Measurements from ENCODE around the gene NHERF1.

The NHERF1 gene

DNA sequence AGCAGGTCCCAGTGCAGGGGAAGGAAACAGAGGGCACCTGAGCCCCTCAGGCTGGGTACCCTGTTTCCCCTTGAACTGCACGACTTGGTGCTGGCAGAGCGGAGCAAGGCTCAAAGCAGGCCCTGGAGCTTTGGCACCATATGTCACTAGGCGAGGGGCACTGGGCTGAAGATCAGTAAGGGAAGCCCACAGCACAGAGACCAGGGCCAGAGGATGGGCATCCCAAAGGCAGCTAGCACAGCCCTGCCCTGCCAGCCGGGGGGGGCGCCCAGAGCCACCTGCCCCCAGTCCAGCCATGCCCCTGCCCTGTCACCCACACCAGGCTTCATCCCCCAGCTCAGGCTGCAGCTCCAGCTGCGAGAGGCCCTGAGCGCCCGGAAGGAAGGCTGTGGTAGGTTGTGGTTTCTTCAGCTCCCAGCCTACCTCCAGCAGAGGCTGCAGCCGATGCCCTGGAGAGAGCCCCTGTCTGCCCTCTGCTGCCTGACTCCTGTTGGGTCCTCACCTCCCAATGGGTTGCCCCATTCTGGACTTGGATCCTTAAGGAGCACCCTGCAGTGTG, 10.9 kb downstream of the NHERF1 start:
- Histone ChIP-seq H3K4me2 (ENCODE audit: insufficient read depth, low read length) (peak overlapping the region; percentile 32), H3K4me3 (ENCODE audit: low read depth in 1 of 2, low read length in 2 of 2) (no peak overlapping the region; a peak in 1 of 4 replicates), H3K27me3 (ENCODE audit: insufficient read depth, low read length, poor library complexity) (no peaks in the 10 kb centered on the region), H4K20me1 (ENCODE audit: insufficient read depth, low read length) (peaks cover 91% of the 10 kb centered on the region), H3K9ac (ENCODE audit: low read depth, low read length) (peak overlapping the region; percentile 38), H3K9me3 (ENCODE audit: insufficient read depth, low read length, severe bottlenecking) (no peaks in the 10 kb centered on the region), H3K36me3 (ENCODE audit: insufficient read depth, low read length) (peaks cover 71% of the 10 kb centered on the region), H3K27ac (ENCODE audit: low read length) (peak overlapping the region; percentile 86), H2AFZ (ENCODE audit: low read depth, low read length) (no peak overlapping the region), H3K4me1 (ENCODE audit: insufficient read depth, low read length) (peaks cover 62% of the 10 kb centered on the region), H3K79me2 (ENCODE audit: insufficient read depth, low read length) (peaks cover 99% of the 10 kb centered on the region)
- DNase-seq (peak; percentile 86), ATAC-seq (ENCODE audit: insufficient read depth, low read depth) (peak; percentile 92)
- TF ChIP-seq, protein P1, sequence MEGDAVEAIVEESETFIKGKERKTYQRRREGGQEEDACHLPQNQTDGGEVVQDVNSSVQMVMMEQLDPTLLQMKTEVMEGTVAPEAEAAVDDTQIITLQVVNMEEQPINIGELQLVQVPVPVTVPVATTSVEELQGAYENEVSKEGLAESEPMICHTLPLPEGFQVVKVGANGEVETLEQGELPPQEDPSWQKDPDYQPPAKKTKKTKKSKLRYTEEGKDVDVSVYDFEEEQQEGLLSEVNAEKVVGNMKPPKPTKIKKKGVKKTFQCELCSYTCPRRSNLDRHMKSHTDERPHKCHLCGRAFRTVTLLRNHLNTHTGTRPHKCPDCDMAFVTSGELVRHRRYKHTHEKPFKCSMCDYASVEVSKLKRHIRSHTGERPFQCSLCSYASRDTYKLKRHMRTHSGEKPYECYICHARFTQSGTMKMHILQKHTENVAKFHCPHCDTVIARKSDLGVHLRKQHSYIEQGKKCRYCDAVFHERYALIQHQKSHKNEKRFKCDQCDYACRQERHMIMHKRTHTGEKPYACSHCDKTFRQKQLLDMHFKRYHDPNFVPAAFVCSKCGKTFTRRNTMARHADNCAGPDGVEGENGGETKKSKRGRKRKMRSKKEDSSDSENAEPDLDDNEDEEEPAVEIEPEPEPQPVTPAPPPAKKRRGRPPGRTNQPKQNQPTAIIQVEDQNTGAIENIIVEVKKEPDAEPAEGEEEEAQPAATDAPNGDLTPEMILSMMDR (IDR thresholded peaks at IDR 0.05; ENCODE audit: borderline replicate concordance, extremely low read depth, low read length, poor library complexity, severe bottlenecking): peak; percentile 70
- TF ChIP-seq EZH2 (IDR thresholded peaks at IDR 0.05; ENCODE audit: borderline replicate concordance, low read depth, low read length, severe bottlenecking): no peak

DNA sequence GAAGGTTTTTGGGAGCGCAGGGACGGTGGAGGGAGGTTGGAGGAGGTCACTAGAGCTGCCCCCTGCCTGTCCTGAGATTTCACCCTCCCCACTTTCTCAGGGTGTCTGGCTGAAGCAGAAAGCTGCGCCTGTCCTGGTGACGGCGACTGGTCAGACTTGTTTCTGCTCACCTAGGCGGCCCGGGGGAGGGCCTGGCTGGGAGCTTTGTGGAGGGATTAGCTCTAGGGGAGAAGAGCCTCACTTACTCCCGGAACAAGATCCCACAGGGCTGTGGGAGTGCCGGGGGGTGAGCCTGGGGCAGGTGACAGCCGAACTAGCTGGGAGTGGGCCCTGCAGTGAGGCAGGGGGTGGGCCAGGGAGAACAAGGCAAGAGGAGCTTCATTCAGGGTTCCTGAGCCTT, 11.5 kb downstream of the NHERF1 start:
- H3K4me2 ChIP-seq (ENCODE audit: insufficient read depth, low read length): peak overlapping the region; percentile 32
- no peak overlapping the region for H2AFZ ChIP-seq (ENCODE audit: low read depth, low read length)
- no peak for TF ChIP-seq EZH2 (IDR thresholded peaks at IDR 0.05; ENCODE audit: borderline replicate concordance, low read depth, low read length, severe bottlenecking)
- TF ChIP-seq, protein P1 (IDR thresholded peaks at IDR 0.05; ENCODE audit: borderline replicate concordance, extremely low read depth, low read length, poor library complexity, severe bottlenecking): no peak
- peaks cover 58% of the 10 kb centered on the region for H3K4me1 ChIP-seq (ENCODE audit: insufficient read depth, low read length)
- H3K4me3 ChIP-seq (ENCODE audit: low read depth in 1 of 2, low read length in 2 of 2): no peak overlapping the region; a peak in 1 of 4 replicates
- no peaks in the 10 kb centered on the region for H3K9me3 ChIP-seq (ENCODE audit: insufficient read depth, low read length, severe bottlenecking)
- peaks cover 91% of the 10 kb centered on the region for H4K20me1 ChIP-seq (ENCODE audit: insufficient read depth, low read length)
- H3K27me3 ChIP-seq (ENCODE audit: insufficient read depth, low read length, poor library complexity): no peaks in the 10 kb centered on the region
- H3K79me2 ChIP-seq (ENCODE audit: insufficient read depth, low read length): peaks cover 99% of the 10 kb centered on the region
- DNase-seq: no peak
- peak overlapping the region; percentile 86 for H3K27ac ChIP-seq (ENCODE audit: low read length)
- peaks cover 71% of the 10 kb centered on the region for H3K36me3 ChIP-seq (ENCODE audit: insufficient read depth, low read length)
- ATAC-seq (ENCODE audit: insufficient read depth, low read depth): no peak
- H3K9ac ChIP-seq (ENCODE audit: low read depth, low read length): peak overlapping the region; percentile 38

DNA sequence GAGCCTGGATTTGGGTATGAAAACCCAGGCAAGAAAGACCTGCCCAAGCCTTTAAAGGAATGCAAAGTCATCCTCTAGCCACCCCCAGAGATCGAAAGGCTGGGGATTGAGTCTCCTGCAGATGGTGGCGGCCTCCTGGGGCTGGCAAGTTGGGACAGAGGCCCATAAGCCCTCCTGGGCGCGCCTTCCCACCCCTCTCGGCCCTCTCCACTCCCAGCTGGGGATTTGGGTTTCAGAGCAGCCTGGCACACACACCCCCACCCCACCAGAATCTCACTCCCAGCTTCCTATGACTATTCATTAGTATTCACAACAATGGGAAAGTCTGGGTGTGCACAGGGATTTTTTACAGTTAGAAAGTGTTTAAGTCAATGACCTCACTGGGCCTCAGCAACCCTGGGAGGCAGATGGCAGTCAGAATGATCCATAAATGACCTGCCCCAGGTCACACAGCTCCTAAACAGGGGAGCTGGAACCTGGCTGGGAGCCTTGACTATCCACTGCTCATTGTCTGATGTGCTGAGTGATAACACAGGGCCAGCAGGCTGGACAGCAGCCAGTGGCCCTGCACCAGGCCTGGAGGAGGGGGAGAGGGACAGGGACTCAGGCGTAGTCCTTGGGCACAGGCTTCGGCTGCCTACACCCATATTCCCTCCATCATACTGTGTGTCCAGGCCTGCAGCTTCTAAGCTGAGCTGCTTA, 12.1 kb downstream of the NHERF1 start:
- DNase-seq: no peak
- H3K79me2 ChIP-seq (ENCODE audit: insufficient read depth, low read length): peaks cover 96% of the 10 kb centered on the region
- no peaks in the 10 kb centered on the region for H3K27me3 ChIP-seq (ENCODE audit: insufficient read depth, low read length, poor library complexity)
- no peak overlapping the region for H3K4me3 ChIP-seq (ENCODE audit: low read depth in 1 of 2, low read length in 2 of 2)
- peaks cover 52% of the 10 kb centered on the region for H3K4me1 ChIP-seq (ENCODE audit: insufficient read depth, low read length)
- peaks cover 86% of the 10 kb centered on the region for H4K20me1 ChIP-seq (ENCODE audit: insufficient read depth, low read length)
- H3K27ac ChIP-seq (ENCODE audit: low read length): peak overlapping the region; percentile 86
- H3K9me3 ChIP-seq (ENCODE audit: insufficient read depth, low read length, severe bottlenecking): no peaks in the 10 kb centered on the region
- ATAC-seq (ENCODE audit: insufficient read depth, low read depth): no peak
- H3K36me3 ChIP-seq (ENCODE audit: insufficient read depth, low read length): peaks cover 66% of the 10 kb centered on the region
- no peak overlapping the region; the same call in 1 of the 2 replicates for H3K4me2 ChIP-seq (ENCODE audit: insufficient read depth, low read length)
- TF ChIP-seq EZH2 (IDR thresholded peaks at IDR 0.05; ENCODE audit: borderline replicate concordance, low read depth, low read length, severe bottlenecking): no peak
- TF ChIP-seq, protein P1 (IDR thresholded peaks at IDR 0.05; ENCODE audit: borderline replicate concordance, extremely low read depth, low read length, poor library complexity, severe bottlenecking): no peak
- no peak overlapping the region for H2AFZ ChIP-seq (ENCODE audit: low read depth, low read length)
- H3K9ac ChIP-seq (ENCODE audit: low read depth, low read length): 0 out of 2 replicates have a peak overlapping the region, but pooled peaks have one; percentile 38
